K562 (cell line): ENCODE data around the gene CYS1. TPM values are rescaled to one million over a fixed set of nuclear protein-coding genes. Genes with fewer than 3 reads are reported as not detected.

ENCODE experiments used
- ATAC-seq: fragments of 200-7000 bp; cut with Tn5 transposase; 3 replicates; pipeline ENCODE4 v1.9.1; 2020; ENCODE audit warnings: moderate library complexity
- BruUV-seq: library from RNA; stranded (reverse); fragments of 400-500 nt; replicated peaks from 2 replicates; lab custom pipeline; 2021; lab: Mats Ljungman, UMichigan
- CTCF ChIA-PET: fragments of 300-600 bp; formaldehyde crosslinking; extraction: SDS; loops from one replicate; lab custom pipeline; 2021; ENCODE audit warnings: low intra/inter-chr PET ratio; lab: Yijun Ruan, JAX
- POLR2A ChIA-PET: fragments of 300-600, 350-650 bp; sonication (Branson Sonifier 250); formaldehyde crosslinking; extraction: SDS; loops from one replicate; lab custom pipeline; 2021; ENCODE audit warnings: antibody characterized with exemption, inconsistent platforms; lab: Yijun Ruan, JAX
- DNase-seq, 4 experiments: peaks; one replicate each; pipeline versions ENCODE4 v3.0.0 to v3.0.0-alpha.2; 2011 to 2018; ENCODE audit warnings: low spot score in 3 of 4, mixed read lengths in 3 of 4; ENCODE audit errors: extremely low read depth in 1 of 4
- FAIRE-seq: peaks from 2 replicates; lab custom pipeline; 2011; peaks lifted over from hg19 to GRCh38; lab: Jason Lieb, UNC
- H2AFZ ChIP-seq: 2 replicates; pipeline ENCODE4 v1.6.0; 2011; ENCODE audit warnings: low read depth, low read length, control low read depth, inconsistent platforms
- H3K27ac ChIP-seq: fragments of 200-600 bp; 3 replicates; pipeline ENCODE4 v1.8.0; 2011; ENCODE audit warnings: low read depth, mild to moderate bottlenecking, control low read depth, inconsistent platforms, low read length, moderate library complexity, mixed read lengths; ENCODE audit errors: extremely low read depth
- H3K27me3 ChIP-seq, 2 experiments: fragments of 300-600 bp in 1 of 2; 2 replicates in 1 of 2; 3 replicates in 1 of 2; pipeline versions ENCODE4 v1.6.0 to v1.8.0; 2011; ENCODE audit warnings: inconsistent platforms in 2 of 2, low read length in 2 of 2, mild to moderate bottlenecking in 1 of 2, mixed read lengths in 1 of 2, moderate library complexity in 1 of 2; ENCODE audit not compliant: control insufficient read depth in 2 of 2, insufficient read depth in 2 of 2
- H3K36me3 ChIP-seq: fragments of 300-600 bp; 3 replicates; pipeline ENCODE4 v1.8.0; 2011; ENCODE audit warnings: mild to moderate bottlenecking, low read length, inconsistent platforms; ENCODE audit not compliant: control insufficient read depth, insufficient read depth
- H3K4me1 ChIP-seq, 2 experiments: fragments of 200-600 bp in 1 of 2; replicated peaks in 1 of 2; 2 replicates in 1 of 2; 3 replicates in 1 of 2; pipeline versions ENCODE4 v1.5.1 to v1.8.0; 2011; ENCODE audit warnings: inconsistent platforms in 2 of 2, low read length in 2 of 2, mild to moderate bottlenecking in 1 of 2, mixed read lengths in 1 of 2, moderate library complexity in 1 of 2; ENCODE audit not compliant: control insufficient read depth in 2 of 2, insufficient read depth in 2 of 2
- H3K4me2 ChIP-seq: 2 replicates; pipeline ENCODE4 v1.6.1; 2011; ENCODE audit warnings: low read length, control low read depth, inconsistent platforms, mixed read lengths; ENCODE audit not compliant: insufficient read depth
- H3K4me3 ChIP-seq: fragments of 200-600 bp; sonication (generic), shearing (Covaris generic); 2 replicates; pipeline ENCODE4 v1.5.1; 2016; ENCODE audit warnings: control low read depth, inconsistent platforms
- H3K79me2 ChIP-seq: fragments of 200-600 bp; 3 replicates; pipeline ENCODE4 v1.8.0; 2011; ENCODE audit warnings: low read length, inconsistent platforms; ENCODE audit not compliant: control insufficient read depth, insufficient read depth
- H3K9ac ChIP-seq, 2 experiments: 2 replicates each; pipeline versions ENCODE4 v1.6.0 to v1.6.1; 2011; ENCODE audit warnings: low read depth in 2 of 2, low read length in 2 of 2, control low read depth in 1 of 2, inconsistent platforms in 1 of 2, mild to moderate bottlenecking in 1 of 2, mixed read lengths in 1 of 2; ENCODE audit not compliant: insufficient read depth in 1 of 2
- H3K9me1 ChIP-seq: one replicate; pipeline ENCODE4 v1.6.0; 2011; ENCODE audit warnings: inconsistent platforms, mild to moderate bottlenecking, low read length, moderate library complexity; ENCODE audit not compliant: control insufficient read depth, insufficient read depth
- H3K9me3 ChIP-seq: replicated peaks from 2 replicates; pipeline ENCODE4 v1.5.1; 2011; ENCODE audit warnings: low read depth, low read length, inconsistent platforms; ENCODE audit not compliant: control insufficient read depth, insufficient read depth
- H4K20me1 ChIP-seq: replicated peaks from 2 replicates; pipeline ENCODE4 v1.6.1; 2011; ENCODE audit warnings: low read length, inconsistent platforms, mixed read lengths; ENCODE audit not compliant: control insufficient read depth, insufficient read depth
- RBFOX2 ChIP-seq: fragments of 200-400 bp; formaldehyde crosslinking; IDR thresholded peaks from 2 replicates; pipeline ENCODE4 v1.6.1; 2017; ENCODE audit warnings: low read depth, mild to moderate bottlenecking, low read length, moderate library complexity
- RBM22 ChIP-seq: fragments of 200-400 bp; formaldehyde crosslinking; IDR thresholded peaks from 2 replicates; pipeline ENCODE4 v1.6.1; 2018; ENCODE audit warnings: low read length, low read depth; ENCODE audit not compliant: poor library complexity, severe bottlenecking
- SIN3A ChIP-seq, 2 experiments: fragments of 150-350 bp in 1 of 2; IDR thresholded peaks; 2 replicates each; pipeline ENCODE4 v1.6.1; 2011 to 2016; ENCODE audit warnings: borderline replicate concordance in 2 of 2, low read depth in 2 of 2, low read length in 2 of 2, mild to moderate bottlenecking in 2 of 2, moderate library complexity in 2 of 2; ENCODE audit not compliant: control insufficient read depth in 1 of 2
- TEAD2 ChIP-seq: fragments of 450-650 bp; IDR thresholded peaks from 2 replicates; pipeline ENCODE4 v1.6.1; 2016; ENCODE audit warnings: missing genetic modification characterization, control low read depth, missing compliant biosample characterization
- TRIM24 ChIP-seq, 2 experiments: fragments of 450-650 bp; IDR thresholded peaks; 2 replicates each; pipeline ENCODE4 v1.6.1; 2016
- ZC3H4 ChIP-seq: sonication (generic); formaldehyde crosslinking; IDR thresholded peaks from 2 replicates; pipeline ENCODE4 v1.9.0; 2021; ENCODE audit warnings: missing genetic modification reagents, borderline replicate concordance
- ZNF707 ChIP-seq: fragments of 250-450 bp; sonication (Bioruptor Pico); conservative IDR thresholded peaks from 2 replicates; pipeline ENCODE4 v1.8.0; 2022; ENCODE audit warnings: inconsistent platforms, mild to moderate bottlenecking, moderate library complexity
- ZNF740 ChIP-seq, 3 experiments: fragments of 200-800 bp in 1 of 3; sonication (Bioruptor generic) in 1 of 3; sonication (generic) in 1 of 3; formaldehyde crosslinking in 1 of 3; IDR thresholded peaks; 2 replicates each; pipeline versions ENCODE4 v1.6.1 to v1.8.0; 2016 to 2022; ENCODE audit warnings: mild to moderate bottlenecking in 2 of 3, missing compliant biosample characterization in 2 of 3, missing genetic modification characterization in 2 of 3, missing genetic modification reagents in 1 of 3
- WGBS: fragments of 100-300 bp; shearing (Covaris generic); methylation state at CpG from one replicate; pipeline ENCODE4 v1.1.6; 2016; ENCODE audit warnings: low coverage, mixed read lengths; ENCODE audit not compliant: insufficient coverage; ENCODE audit errors: missing lambda C conversion rate; 5-methylcytosine and 5-hydroxymethylcytosine counted together
- in situ Hi-C: fragments of 300-500 bp; cut with MboI; formaldehyde crosslinking; loops from 4 replicates; pipeline ENCODE4 v1.15.0; 2018; ENCODE audit warnings: inconsistent platforms, mixed read lengths
- intact Hi-C: fragments of 100-400 bp; cut with micrococcal nuclease; formaldehyde crosslinking; loops from 2 replicates; pipeline ENCODE4 v1.14.2; 2022
- polyA plus RNA-seq, 8 experiments: library from polyadenylated mRNA; depleted of rRNA in 4 of 8; stranded (reverse) in 5 of 8; unstranded in 3 of 8; fragments of >200 nt; fragmentation: Nextera tagmentation in 2 of 8; fragmentation: Illumina TruSeq in 1 of 8; extraction: Ambion mirVana in 2 of 8; extraction: Trizol in 1 of 8; gene quantifications; 2 replicates each; pipeline versions ENCODE4 v1.2.1 to v1.2.3, GENCODE V29; 2011 to 2014; ENCODE audit warnings: inconsistent platforms in 1 of 8, missing spikeins in 1 of 8
- total RNA-seq, 7 experiments: library from RNA; depleted of rRNA in 6 of 7; stranded (reverse); fragments of >200 nt in 6 of 7; fragmentation: Illumina TruSeq in 2 of 7; extraction: Trizol in 2 of 7; gene quantifications; 2 replicates each; pipeline versions ENCODE4 v1.2.1 to v1.2.3, GENCODE V29; 2011 to 2021; ENCODE audit warnings: low replicate concordance in 1 of 7

The CYS1 gene
- total and polyA plus RNA-seq, 9 of the 15 experiments (the other 6 are each of a cell fraction or from before 2014, with no cell fraction given), result 0.11 to 0.13 TPM; not detected in 7

- TF ChIP-seq ZNF707 (CRISPR knock-in tag) (no peak), RBM22 (peak; percentile 64)
Observed at GRCh38 chr2:10124538-10125045, 44.4 kb upstream of the CYS1 start (continued).

GRCh38 chr2:10123281-10123680 is 43.1 kb upstream of the CYS1 start:
- Histone ChIP-seq H3K4me3 (peak overlapping the region; percentile 84), H3K4me1 (peaks cover 27% of the 10 kb centered on the region in 2 experiments), H3K36me3 (peaks cover 53% of the 10 kb centered on the region), H3K9me3 (no peaks in the 10 kb centered on the region), H2AFZ (peak overlapping the region; percentile 77), H3K27me3 (no peaks in the 10 kb centered on the region), H3K79me2 (peaks cover 91% of the 10 kb centered on the region), H4K20me1 (no peaks in the 10 kb centered on the region; the same call in 1 of the 2 replicates), H3K4me2 (peak overlapping the region; percentile 95), H3K9ac (peak overlapping the region; percentile 100), H3K9me1 (no peaks in the 10 kb centered on the region), H3K27ac (peak overlapping the region; percentile 99)
- DNase-seq (peak in 1 of 4 experiments; percentile 12), FAIRE-seq (no peak), ATAC-seq (no peak)
- ChIA-PET POLR2A (interaction anchor here (0.6 to 5.1 kb wide), 12 partner anchors 11 to 328 kb away, joined by 3 to 44 read pairs (median 3); no protein-coding TSS in a partner anchor), CTCF (interaction anchor here (1.8 kb wide), 1 partner anchor 311 kb away, joined by 21 read pairs; no protein-coding TSS in a partner anchor)
- WGBS, result under 1% methylated on average over 18 of the region's 18 CpGs
- BruUV-seq, result no TSS peak
- intact Hi-C loops, result loop anchor here (2.0 to 5.0 kb wide), 2 partner anchors 50 to 179 kb away; partner anchors contain the start of gene HPCAL1
- in situ Hi-C loops, result loop anchor here (5.0 kb wide), 1 partner anchor 314 kb away; no protein-coding TSS in a partner anchor
- TF ChIP-seq SIN3A (IDR thresholded peaks at IDR 0.05; ENCODE audit: borderline replicate concordance in 2 of 2, control insufficient read depth in 1 of 2, low read depth in 2 of 2, low read length in 2 of 2) (peak in 1 of 2 experiments; percentile 59; a peak in 1 of 4 replicates), ZNF740 (CRISPR knock-in tag; IDR thresholded peaks at IDR 0.05) (no peak), ZNF740 (tag; IDR thresholded peaks at IDR 0.05) (no peak), TRIM24 (IDR thresholded peaks at IDR 0.05) (0 out of 4 replicates have a peak, but pooled peaks of 1 of the 2 experiments have one; percentile 3), TEAD2 (tag) (no peak), RBFOX2 (no peak), ZC3H4 (0 out of 2 replicates have a peak, but pooled peaks have one; percentile 10)
